Heart left ventricle (tissue), 13 donors: Measurements from ENCODE around the gene DNAI7.

ENCODE experiments used
- CTCF ChIP-seq, 12 donors: fragments of 200-600 bp; sonication (generic) in 4 of 12; IDR thresholded peaks; one replicate each; pipeline versions ENCODE4 v1.5.0 to v1.8.0; 2018 to 2022; ENCODE audit warnings: antibody characterized with exemption in 12 of 12, mild to moderate bottlenecking in 5 of 12
- POLR2A ChIP-seq, 2 donors: fragments of 450-650 bp; IDR thresholded peaks; one replicate each; pipeline ENCODE4 v1.6.1; 2017; ENCODE audit warnings: antibody characterized with exemption in 2 of 2, mild to moderate bottlenecking in 2 of 2, moderate library complexity in 2 of 2
- donor health status: ischemic (EF 13 %, LVEDD 7.1; RV severe dilation, severe dysfunction).
- donor health status: DM: no; HTN: yes; CAD: no.
- donor health status: DM: no; HTN: no; CAD: no.
- donor health status: ischemic (EF 25% LVEDD 6.9; RV normal size, moderate dysfunction).
- donor health status: ischemic (EF 25% LVEDD 5.7; RV mildly dilated, moderate dysfunction).
- donor health status: ischemic (EF 35%, LVEDD 5.7; RV mildly dilated, moderate dysfunction).
- donor health status: nonischemic (EF 11% LVEDD 7.7; RV severe dilation, severe dysfunction).
- donor health status: DM: yes; HTN: yes; CAD: no.
- donor health status: PGD.
- donor health status: ischemic (EF 29% LVEDD 5.4; RV normal size, mild dysfunction).
- donor health status: nonischemic (EF 23%, LVEDD 6.1; RV moderate dilation, normal function).

- TF ChIP-seq CTCF (IDR thresholded peaks at IDR 0.05) (no peak), POLR2A (IDR thresholded peaks at IDR 0.05) (no peak)
Observed at GRCh38 chr12:25131270-25131669, 63.7 kb downstream of the DNAI7 start.
